ENCODE measurements around the gene PTPRT.

GRCh38 chr20:42461291-42461690 is 728.4 kb downstream of the PTPRT start:
- TF ChIP-seq POLR2A (IDR thresholded peaks at IDR 0.05) (no peak), CTCF (IDR thresholded peaks at IDR 0.05) (no peak)

Data from ovary (tissue), 3 donors.